Ovary (tissue), 3 donors: ENCODE data around the gene ACTG2.

Source experiments
- EP300 ChIP-seq: sonication (generic); formaldehyde crosslinking; IDR thresholded peaks from one replicate; pipeline ENCODE4 v1.6.1; 2017; ENCODE audit warnings: antibody characterized with exemption
- POLR2A ChIP-seq: fragments of 450-650 bp; IDR thresholded peaks from one replicate; pipeline ENCODE4 v1.6.1; 2017; ENCODE audit warnings: antibody characterized with exemption, mild to moderate bottlenecking, moderate library complexity
- TF ChIP-seq, protein P1 (sequence below), 3 donors: fragments of 450-650 bp in 2 of 3; fragments of 200-600 bp in 1 of 3; IDR thresholded peaks; one replicate each; pipeline versions ENCODE4 v1.5.1 to v1.8.0; 2016 to 2022; ENCODE audit warnings: antibody characterized with exemption in 3 of 3, mild to moderate bottlenecking in 1 of 3
- donor health status: DM: no; HTN: no; CAD: no.

DNA sequence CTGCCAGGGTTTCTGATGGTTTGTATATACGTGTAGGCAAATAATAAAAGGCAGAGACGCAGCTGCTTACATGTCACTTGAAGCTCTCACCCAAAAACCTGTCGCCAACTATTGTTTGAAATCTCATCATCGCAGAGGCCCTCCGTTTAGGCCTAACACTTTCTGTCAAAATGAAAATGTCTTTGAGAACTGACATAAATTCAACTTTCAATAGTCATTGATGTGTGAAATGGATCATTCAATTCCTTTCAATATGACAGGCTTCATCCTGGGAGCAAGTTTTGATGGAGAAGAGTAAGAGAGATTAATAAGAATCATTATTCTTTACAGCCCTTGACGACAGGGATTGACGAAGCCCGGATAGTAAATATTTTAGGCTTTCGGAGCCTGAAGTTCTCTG lies 2.7 kb downstream of the ACTG2 start:
- TF ChIP-seq EP300 (no peak), POLR2A (no peak)
- TF ChIP-seq, protein P1, sequence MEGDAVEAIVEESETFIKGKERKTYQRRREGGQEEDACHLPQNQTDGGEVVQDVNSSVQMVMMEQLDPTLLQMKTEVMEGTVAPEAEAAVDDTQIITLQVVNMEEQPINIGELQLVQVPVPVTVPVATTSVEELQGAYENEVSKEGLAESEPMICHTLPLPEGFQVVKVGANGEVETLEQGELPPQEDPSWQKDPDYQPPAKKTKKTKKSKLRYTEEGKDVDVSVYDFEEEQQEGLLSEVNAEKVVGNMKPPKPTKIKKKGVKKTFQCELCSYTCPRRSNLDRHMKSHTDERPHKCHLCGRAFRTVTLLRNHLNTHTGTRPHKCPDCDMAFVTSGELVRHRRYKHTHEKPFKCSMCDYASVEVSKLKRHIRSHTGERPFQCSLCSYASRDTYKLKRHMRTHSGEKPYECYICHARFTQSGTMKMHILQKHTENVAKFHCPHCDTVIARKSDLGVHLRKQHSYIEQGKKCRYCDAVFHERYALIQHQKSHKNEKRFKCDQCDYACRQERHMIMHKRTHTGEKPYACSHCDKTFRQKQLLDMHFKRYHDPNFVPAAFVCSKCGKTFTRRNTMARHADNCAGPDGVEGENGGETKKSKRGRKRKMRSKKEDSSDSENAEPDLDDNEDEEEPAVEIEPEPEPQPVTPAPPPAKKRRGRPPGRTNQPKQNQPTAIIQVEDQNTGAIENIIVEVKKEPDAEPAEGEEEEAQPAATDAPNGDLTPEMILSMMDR (IDR thresholded peaks at IDR 0.05), result no peak
